NCI-H146 treated with DMSO at 0.1 percent for 48 hours (cell line): Measurements from ENCODE around the gene SNX32.
"Not testable (repeated sequence)": the region's sequence is repeated elsewhere in the genome, so short reads cannot be mapped to it uniquely, and the experiment has no call there.

ENCODE experiments used
- DNase-seq: peaks from one replicate; lab custom pipeline; 2025; ENCODE audit not compliant: unreplicated experiment; lab: John Stamatoyannopoulos, UW

The SNX32 gene

GRCh38 chr11:65822776-65823528, 10.8 kb upstream of the SNX32 start:
- no peak for DNase-seq

GRCh38 chr11:65826984-65827735, 6.6 kb upstream of the SNX32 start:
- peak; percentile 10 for DNase-seq

GRCh38 chr11:65829459-65829858, 4.3 kb upstream of the SNX32 start:
- no peak for DNase-seq

GRCh38 chr11:65832231-65832630, 1.5 kb upstream of the SNX32 start:
- not testable (repeated sequence) for DNase-seq

- no peak for DNase-seq
Observed at GRCh38 chr11:65834202-65834601, 439 bp downstream of the SNX32 start.

- DNase-seq = no peak
Observed at GRCh38 chr11:65842144-65842543, 8.4 kb downstream of the SNX32 start.

GRCh38 chr11:65843811-65844210, 10.0 kb downstream of the SNX32 start:
- DNase-seq = no peak

GRCh38 chr11:65844231-65844872, 10.6 kb downstream of the SNX32 start:
- DNase-seq = peak; percentile 26

GRCh38 chr11:65847746-65848145, 14.0 kb downstream of the SNX32 start:
- no peak for DNase-seq

- not testable (repeated sequence) for DNase-seq
Observed at GRCh38 chr11:65848693-65849092, 14.9 kb downstream of the SNX32 start.

GRCh38 chr11:65849366-65849765, 15.6 kb downstream of the SNX32 start:
- no peak for DNase-seq

- no peak for DNase-seq
Observed at GRCh38 chr11:65849771-65850216, 16.0 kb downstream of the SNX32 start.

GRCh38 chr11:65850217-65851082, 16.7 kb downstream of the SNX32 start:
- no peak for DNase-seq

- DNase-seq = no peak
Observed at GRCh38 chr11:65851083-65851579, 17.4 kb downstream of the SNX32 start.

GRCh38 chr11:65851811-65852507, 18.2 kb downstream of the SNX32 start:
- DNase-seq = no peak

- no peak for DNase-seq
Observed at GRCh38 chr11:65852508-65853245, 18.9 kb downstream of the SNX32 start.

- DNase-seq = no peak
Observed at GRCh38 chr11:65853246-65853979, 19.6 kb downstream of the SNX32 start.

GRCh38 chr11:65854161-65854592, 20.4 kb downstream of the SNX32 start:
- DNase-seq = no peak
